ENCODE data around the gene HPSE2. TPM values are rescaled to one million over a fixed set of nuclear protein-coding genes. Genes with fewer than 3 reads are reported as not detected.

Gene HPSE2
- total and polyA plus RNA-seq, 7 donors, result under 0.01 to 11.8 (median 4.8) TPM

DNA sequence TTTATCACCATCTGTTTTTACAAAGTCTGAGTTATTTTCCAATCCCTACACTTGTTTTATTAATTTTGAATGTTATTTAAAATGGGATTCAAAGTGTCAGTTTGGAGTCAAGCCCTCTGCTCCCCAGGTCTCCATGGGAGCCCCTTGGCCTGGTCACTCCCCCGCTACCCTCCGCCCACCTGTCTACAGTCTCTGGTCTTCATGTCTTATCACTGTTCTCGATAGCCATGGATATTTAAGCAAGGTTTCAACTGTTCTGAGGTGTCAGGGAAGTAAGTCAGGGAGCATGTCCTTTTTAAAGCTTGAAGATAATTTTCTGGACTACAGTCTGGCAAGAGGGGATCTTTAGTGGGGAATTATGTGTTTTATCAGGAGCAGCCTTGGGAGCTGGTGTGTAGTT is 769.8 kb downstream of the HPSE2 start:
- intact Hi-C loops (cut with DNase I), result loop anchor here (5.0 to 10.0 kb wide), 2 partner anchors 196 to 579 kb away; no protein-coding TSS in a partner anchor
- Histone ChIP-seq H3K27ac (no peak overlapping the region), H3K9me3 (no peaks in the 10 kb centered on the region), H3K27me3 (no peaks in the 10 kb centered on the region), H3K4me3 (no peak overlapping the region), H3K4me1 (peaks cover 0 to 19% (median 16%) of the 10 kb centered on the region in 4 donors), H3K36me3 (no peaks in the 10 kb centered on the region)
- 94 to 95% methylated on average over 3 of the region's 3 CpGs for WGBS, 2 donors
- TF ChIP-seq, protein P1, sequence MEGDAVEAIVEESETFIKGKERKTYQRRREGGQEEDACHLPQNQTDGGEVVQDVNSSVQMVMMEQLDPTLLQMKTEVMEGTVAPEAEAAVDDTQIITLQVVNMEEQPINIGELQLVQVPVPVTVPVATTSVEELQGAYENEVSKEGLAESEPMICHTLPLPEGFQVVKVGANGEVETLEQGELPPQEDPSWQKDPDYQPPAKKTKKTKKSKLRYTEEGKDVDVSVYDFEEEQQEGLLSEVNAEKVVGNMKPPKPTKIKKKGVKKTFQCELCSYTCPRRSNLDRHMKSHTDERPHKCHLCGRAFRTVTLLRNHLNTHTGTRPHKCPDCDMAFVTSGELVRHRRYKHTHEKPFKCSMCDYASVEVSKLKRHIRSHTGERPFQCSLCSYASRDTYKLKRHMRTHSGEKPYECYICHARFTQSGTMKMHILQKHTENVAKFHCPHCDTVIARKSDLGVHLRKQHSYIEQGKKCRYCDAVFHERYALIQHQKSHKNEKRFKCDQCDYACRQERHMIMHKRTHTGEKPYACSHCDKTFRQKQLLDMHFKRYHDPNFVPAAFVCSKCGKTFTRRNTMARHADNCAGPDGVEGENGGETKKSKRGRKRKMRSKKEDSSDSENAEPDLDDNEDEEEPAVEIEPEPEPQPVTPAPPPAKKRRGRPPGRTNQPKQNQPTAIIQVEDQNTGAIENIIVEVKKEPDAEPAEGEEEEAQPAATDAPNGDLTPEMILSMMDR (IDR thresholded peaks at IDR 0.05), result no peak
- TF ChIP-seq POLR2A (IDR thresholded peaks at IDR 0.05), result no peak
- TF ChIP-seq POLR2AphosphoS5 (IDR thresholded peaks at IDR 0.05), result no peak
- TF ChIP-seq EP300 (IDR thresholded peaks at IDR 0.05), result no peak
- DNase-seq, result no peak

DNA sequence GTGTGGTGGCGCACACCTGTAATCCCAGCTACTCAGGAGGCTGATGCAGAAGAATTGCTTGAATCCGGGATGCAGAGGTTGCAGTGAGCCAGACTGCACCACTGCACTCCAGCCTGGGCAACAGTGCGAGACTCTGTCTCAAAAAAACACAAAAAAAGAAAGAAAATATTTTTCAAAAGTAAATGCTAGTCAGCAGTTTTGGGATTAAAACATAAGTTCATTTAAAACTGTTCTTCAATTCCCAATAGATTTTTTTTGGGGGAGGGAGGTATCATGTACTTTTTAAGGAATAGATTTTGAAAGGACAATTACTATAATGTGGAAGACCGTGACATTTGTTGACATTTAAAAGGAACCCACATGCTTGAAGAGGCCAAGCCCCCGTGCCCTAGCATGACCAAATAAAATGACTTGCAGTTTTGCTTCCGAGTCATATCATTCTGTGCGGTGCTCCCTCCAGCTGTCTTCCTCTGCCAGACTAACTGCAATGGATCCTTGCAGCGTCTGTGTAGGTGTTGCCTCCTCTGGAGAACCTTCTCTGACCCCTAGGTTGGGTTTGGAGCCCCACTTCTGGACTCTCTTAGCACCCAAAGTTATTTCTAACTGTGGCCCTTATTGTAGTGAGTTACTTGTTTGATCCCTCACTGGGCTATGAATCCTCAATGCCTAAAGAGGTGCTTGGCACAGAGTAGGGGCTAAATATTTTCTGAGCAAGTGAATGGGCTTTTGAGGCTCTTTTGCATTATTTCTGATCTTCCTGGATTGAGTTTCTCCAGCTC is 771.5 kb downstream of the HPSE2 start:
- H3K4me1 ChIP-seq, result peaks cover 0 to 25% (median 24%) of the 10 kb centered on the region in 4 donors
- H3K27me3 ChIP-seq, result no peaks in the 10 kb centered on the region
- no peak for DNase-seq
- no peaks in the 10 kb centered on the region for H3K36me3 ChIP-seq
- no peak overlapping the region for H3K27ac ChIP-seq
- no peak overlapping the region for H3K4me3 ChIP-seq
- no peak for TF ChIP-seq POLR2A (IDR thresholded peaks at IDR 0.05)
- no peak for TF ChIP-seq POLR2AphosphoS5 (IDR thresholded peaks at IDR 0.05)
- TF ChIP-seq EP300 (IDR thresholded peaks at IDR 0.05), result no peak
- TF ChIP-seq, protein P1 (IDR thresholded peaks at IDR 0.05), result no peak
- intact Hi-C loops (cut with DNase I), result loop anchor here (10.0 kb wide), 1 partner anchor 581 kb away; no protein-coding TSS in a partner anchor
- 61 to 86% methylated on average over 8 of the region's 8 CpGs for WGBS, 2 donors
- H3K9me3 ChIP-seq, result no peaks in the 10 kb centered on the region

DNA sequence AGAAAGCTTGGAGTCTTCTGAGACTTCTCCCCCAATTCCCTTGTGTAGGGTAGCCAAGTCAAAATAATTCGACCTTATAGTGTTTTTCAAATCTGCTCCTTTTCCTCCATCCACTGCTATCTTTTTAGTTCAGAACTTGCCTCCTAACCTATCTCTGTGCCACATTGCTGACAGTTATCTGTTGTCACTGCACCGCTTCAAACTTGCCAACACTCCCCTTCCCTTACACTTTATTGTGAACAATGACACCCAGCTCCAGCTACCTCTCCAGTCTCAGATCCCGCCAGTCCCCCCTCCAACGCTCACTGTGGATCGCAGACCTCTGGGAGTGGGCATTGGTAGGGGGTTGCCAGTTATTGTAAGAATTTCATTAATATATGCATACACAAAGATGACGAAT is 772.6 kb downstream of the HPSE2 start:
- no peak for DNase-seq
- H3K9me3 ChIP-seq, result no peaks in the 10 kb centered on the region
- H3K36me3 ChIP-seq, result no peaks in the 10 kb centered on the region
- no peaks in the 10 kb centered on the region for H3K27me3 ChIP-seq
- 95% methylated on average over 6 of the region's 6 CpGs for WGBS, 2 donors
- TF ChIP-seq EP300 (IDR thresholded peaks at IDR 0.05) (no peak), POLR2AphosphoS5 (IDR thresholded peaks at IDR 0.05) (no peak), POLR2A (IDR thresholded peaks at IDR 0.05) (no peak)
- TF ChIP-seq, protein P1 (IDR thresholded peaks at IDR 0.05), result no peak
- H3K27ac ChIP-seq, result no peak overlapping the region
- no peak overlapping the region for H3K4me3 ChIP-seq
- intact Hi-C loops (cut with DNase I), result loop anchor here (10.0 kb wide), 1 partner anchor 582 kb away; no protein-coding TSS in a partner anchor
- peaks cover 0 to 21% (median 15%) of the 10 kb centered on the region in 4 donors for H3K4me1 ChIP-seq

DNA sequence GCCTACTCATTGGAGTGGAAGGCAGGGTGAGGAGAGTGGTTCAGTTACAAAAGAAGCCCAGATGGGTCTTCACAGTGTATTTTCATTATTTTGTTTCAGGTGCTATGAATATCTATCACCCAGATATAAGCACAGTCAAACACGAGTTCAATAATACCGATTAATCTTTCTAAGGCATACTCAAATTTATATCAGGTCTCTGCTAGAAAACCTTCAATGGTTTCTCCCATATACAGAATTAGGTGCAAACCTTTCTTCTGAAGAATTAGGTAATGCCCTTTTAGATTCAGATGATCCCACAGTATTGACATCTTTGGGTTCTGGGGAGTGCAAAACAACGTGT is 774.2 kb downstream of the HPSE2 start:
- Histone ChIP-seq H3K4me1 (peaks cover 0 to 16% (median 10%) of the 10 kb centered on the region in 4 donors), H3K36me3 (no peaks in the 10 kb centered on the region), H3K9me3 (no peaks in the 10 kb centered on the region), H3K27ac (peak overlapping the region; percentile 33 to 71 (median 46)), H3K27me3 (no peaks in the 10 kb centered on the region), H3K4me3 (no peak overlapping the region)
- no peak for DNase-seq
- TF ChIP-seq POLR2AphosphoS5 (IDR thresholded peaks at IDR 0.05), result no peak
- TF ChIP-seq, protein P1 (IDR thresholded peaks at IDR 0.05), result no peak
- TF ChIP-seq POLR2A (IDR thresholded peaks at IDR 0.05), result no peak
- intact Hi-C loops (cut with DNase I), result loop anchor here (10.0 kb wide), 1 partner anchor 583 kb away; no protein-coding TSS in a partner anchor
- WGBS, 2 donors, result 92 to 93% methylated on average over 3 of the region's 3 CpGs

All from sigmoid colon (tissue), 7 donors.